ENCODE data around the gene TPST2. TPM values are rescaled to one million over a fixed set of nuclear protein-coding genes. Genes with fewer than 3 reads are reported as not detected.

TPST2 gene
- total RNA-seq, 2 experiments from 2014 or later: 7.2 to 7.4 TPM

- no peak for DNase-seq
- intact Hi-C loops (cut with DNase I, micrococcal nuclease): no loop called here
- Mint-ChIP-seq H3K4me1 (ENCODE audit: low read depth) (peaks cover 53% of the 10 kb centered on the region), H3K36me3 (ENCODE audit: low read depth) (peaks cover 59% of the 10 kb centered on the region), H3K27me3 (no peaks in the 10 kb centered on the region), H3K9me3 (no peaks in the 10 kb centered on the region), H3K27ac (peak overlapping the region; percentile 94), H3K4me3 (peak overlapping the region; percentile 77)
- ChIA-PET POLR2A (no interaction called here), CTCF (interaction anchor here (0.6 kb wide), 1 partner anchor 17 kb away, joined by 3 read pairs; no protein-coding TSS in a partner anchor)
- TF ChIP-seq CTCF (IDR thresholded peaks at IDR 0.05): no peak
- no peak for ATAC-seq (ENCODE audit: poor library complexity)
- peaks cover 36% of the 10 kb centered on the region for H3K4me1 ChIP-seq (ENCODE audit: insufficient read depth, low read length)
- H3K27me3 ChIP-seq (ENCODE audit: control insufficient read depth in 1 of 2, insufficient read depth in 2 of 2, low read length in 2 of 2): no peaks in the 10 kb centered on the region
- H3K36me3 ChIP-seq (ENCODE audit: insufficient read depth, low read length): peaks cover 35% of the 10 kb centered on the region
- H3K4me3 ChIP-seq (ENCODE audit: low read length): no peak overlapping the region
- H3K27ac ChIP-seq (ENCODE audit: low read depth in 1 of 2, low read length in 2 of 2): no peak overlapping the region
- H3K9me3 ChIP-seq (ENCODE audit: control insufficient read depth in 1 of 2, insufficient read depth in 1 of 2, low read length in 2 of 2): no peaks in the 10 kb centered on the region
Observed at GRCh38 chr22:26485806-26486390, 104.0 kb downstream of the TPST2 start.

DNA sequence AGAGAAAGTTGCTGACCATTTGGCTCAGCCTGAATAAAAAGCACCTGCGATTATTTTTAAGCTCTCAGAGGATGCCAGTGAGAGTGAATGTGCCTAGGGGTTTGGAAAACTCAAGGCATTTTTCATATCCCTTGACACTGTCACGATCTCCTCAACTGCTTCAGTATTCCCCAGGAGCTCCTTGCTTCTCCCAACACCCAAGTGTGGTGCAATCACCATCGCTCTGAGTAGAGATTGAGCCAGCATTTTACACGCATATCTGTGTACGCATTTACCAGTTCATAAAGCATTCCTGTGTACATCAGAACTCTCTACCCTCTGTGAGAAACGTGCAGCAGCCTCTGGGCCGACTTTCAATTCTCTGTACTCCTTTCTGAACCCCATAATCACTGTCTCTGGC, 104.9 kb downstream of the TPST2 start:
- peaks cover 29% of the 10 kb centered on the region for H3K36me3 ChIP-seq (ENCODE audit: insufficient read depth, low read length)
- Mint-ChIP-seq H3K27ac (peak overlapping the region; percentile 94), H3K27me3 (no peaks in the 10 kb centered on the region), H3K4me1 (ENCODE audit: low read depth) (peaks cover 60% of the 10 kb centered on the region), H3K4me3 (peak overlapping the region; percentile 77), H3K9me3 (no peaks in the 10 kb centered on the region), H3K36me3 (ENCODE audit: low read depth) (peaks cover 51% of the 10 kb centered on the region)
- intact Hi-C loops (cut with DNase I, micrococcal nuclease): no loop called here
- no peaks in the 10 kb centered on the region for H3K27me3 ChIP-seq (ENCODE audit: control insufficient read depth in 1 of 2, insufficient read depth in 2 of 2, low read length in 2 of 2)
- peak overlapping the region in 1 of 2 donors; percentile 84 for H3K27ac ChIP-seq (ENCODE audit: low read depth in 1 of 2, low read length in 2 of 2)
- no peak for DNase-seq
- no peak for TF ChIP-seq CTCF (IDR thresholded peaks at IDR 0.05)
- ATAC-seq (ENCODE audit: poor library complexity): no peak
- H3K9me3 ChIP-seq (ENCODE audit: control insufficient read depth in 1 of 2, insufficient read depth in 1 of 2, low read length in 2 of 2): no peaks in the 10 kb centered on the region
- peaks cover 45% of the 10 kb centered on the region for H3K4me1 ChIP-seq (ENCODE audit: insufficient read depth, low read length)
- POLR2A ChIA-PET: interaction anchor here (0.6 to 4.1 kb wide), 10 partner anchors 10 to 188 kb away, joined by 3 to 71 read pairs (median 20); partner anchors contain the start of genes ASPHD2 and TFIP11
- H3K4me3 ChIP-seq (ENCODE audit: low read length): no peak overlapping the region
- CTCF ChIA-PET: interaction anchor here (0.9 kb wide), 1 partner anchor 24 kb away, joined by 3 read pairs; no protein-coding TSS in a partner anchor

GRCh38 chr22:26484360-26484706, 105.6 kb downstream of the TPST2 start:
- H3K4me1 Mint-ChIP-seq (ENCODE audit: low read depth): peaks cover 67% of the 10 kb centered on the region
- intact Hi-C loops (cut with DNase I, micrococcal nuclease): loop anchor here in 1 of 2 experiments (5.0 kb wide), 1 partner anchor 1433 kb away; the partner anchor contains the start of gene PITPNB
- DNase-seq: peak in 4 of 14 experiments; percentile 15 to 69 (median 50)
- peaks cover 22% of the 10 kb centered on the region for H3K36me3 ChIP-seq (ENCODE audit: insufficient read depth, low read length)
- peak; percentile 14 for ATAC-seq (ENCODE audit: poor library complexity)
- no peaks in the 10 kb centered on the region for H3K9me3 Mint-ChIP-seq
- H3K9me3 ChIP-seq (ENCODE audit: control insufficient read depth in 1 of 2, insufficient read depth in 1 of 2, low read length in 2 of 2): no peaks in the 10 kb centered on the region
- peak overlapping the region; percentile 94 for H3K27ac Mint-ChIP-seq
- peak overlapping the region; percentile 76 for H3K4me3 ChIP-seq (ENCODE audit: low read length)
- no peaks in the 10 kb centered on the region for H3K27me3 Mint-ChIP-seq
- no peak for TF ChIP-seq CTCF (IDR thresholded peaks at IDR 0.05)
- peaks cover 51% of the 10 kb centered on the region for H3K4me1 ChIP-seq (ENCODE audit: insufficient read depth, low read length)
- peak overlapping the region; percentile 97 for H3K4me3 Mint-ChIP-seq
- H3K27me3 ChIP-seq (ENCODE audit: control insufficient read depth in 1 of 2, insufficient read depth in 2 of 2, low read length in 2 of 2): no peaks in the 10 kb centered on the region
- peaks cover 51% of the 10 kb centered on the region for H3K36me3 Mint-ChIP-seq (ENCODE audit: low read depth)
- CTCF ChIA-PET: interaction anchor here (0.6 to 1.2 kb wide), 3 partner anchors 19 to 28 kb away, joined by 3 to 5 read pairs (median 3); partner anchors contain the start of gene TFIP11
- POLR2A ChIA-PET: interaction anchor here (1.0 to 4.1 kb wide), 16 partner anchors 11 to 1435 kb away, joined by 3 to 71 read pairs (median 8); partner anchors contain the start of genes ASPHD2, MIAT, PITPNB and TFIP11
- H3K27ac ChIP-seq (ENCODE audit: low read depth in 1 of 2, low read length in 2 of 2): peak overlapping the region; percentile 84 to 86
